Right renal pelvis (tissue), 4 donors: Measurements from ENCODE around the gene LRIG2. TPM values are rescaled to one million over a fixed set of nuclear protein-coding genes. Genes with fewer than 3 reads are reported as not detected.
"Not testable (repeated sequence)": the region's sequence is repeated elsewhere in the genome, so short reads cannot be mapped to it uniquely, and the experiment has no call there.

Experiments used
- DNase-seq, 4 donors: peaks; one replicate each; pipeline ENCODE4 v3.0.0-alpha.2; 2013; ENCODE audit warnings: low read depth in 4 of 4, low spot score in 3 of 4, missing footprints in 1 of 4
- polyA plus RNA-seq, 4 donors: library from polyadenylated mRNA; unstranded; fragments of 120-200 nt; gene quantifications; one replicate each; pipeline ENCODE4 v1.2.1, GENCODE V29; 2013; ENCODE audit not compliant: insufficient read length in 4 of 4

Gene LRIG2
- polyA plus RNA-seq, 4 donors: 15.1 to 19.5 (median 16.2) TPM

- no peak for DNase-seq
Observed at GRCh38 chr1:113156368-113156767, 83.4 kb downstream of the LRIG2 start.

DNA sequence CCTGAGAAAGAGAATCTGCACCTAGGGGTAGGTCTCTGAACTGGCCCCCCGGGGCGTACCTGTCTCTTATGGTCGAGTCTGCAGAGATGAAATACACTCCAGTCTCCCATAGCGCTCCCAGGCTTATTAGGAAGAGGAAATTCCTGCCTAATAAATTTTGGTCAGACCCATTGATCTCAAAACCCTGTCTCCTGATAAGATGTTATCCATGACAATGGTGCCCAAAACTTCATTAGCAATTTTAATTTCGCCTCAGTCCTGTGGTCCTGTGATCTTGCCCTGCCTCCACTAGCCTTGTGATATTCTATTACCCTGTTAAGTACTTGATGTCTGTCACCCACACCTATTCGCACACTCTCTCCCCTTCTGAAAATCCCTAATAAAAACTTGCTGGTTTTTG lies 85.7 kb downstream of the LRIG2 start:
- not testable (repeated sequence) for DNase-seq

DNA sequence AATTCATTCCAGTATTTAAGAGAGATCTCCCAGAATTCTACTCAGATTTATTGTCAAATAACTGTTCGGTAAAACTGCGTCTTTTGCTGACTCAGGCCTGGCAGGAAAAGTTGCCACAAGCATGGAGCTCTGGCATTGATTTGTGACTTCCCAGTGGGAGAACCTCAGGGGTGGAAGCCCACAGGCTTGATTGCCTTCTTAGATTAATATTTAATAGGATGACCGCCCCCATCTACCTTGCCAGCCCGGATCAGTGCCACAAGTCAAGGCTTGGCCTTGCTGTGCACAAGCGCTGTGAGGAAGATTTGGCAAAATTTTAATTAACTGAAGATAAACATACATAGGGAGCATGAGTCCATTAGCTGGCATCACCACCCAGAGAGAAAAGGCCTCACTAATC lies 93.5 kb downstream of the LRIG2 start:
- DNase-seq: peak in 1 of 4 donors; percentile 29

GRCh38 chr1:113168946-113169345 lies 95.9 kb downstream of the LRIG2 start:
- no peak for DNase-seq

DNA sequence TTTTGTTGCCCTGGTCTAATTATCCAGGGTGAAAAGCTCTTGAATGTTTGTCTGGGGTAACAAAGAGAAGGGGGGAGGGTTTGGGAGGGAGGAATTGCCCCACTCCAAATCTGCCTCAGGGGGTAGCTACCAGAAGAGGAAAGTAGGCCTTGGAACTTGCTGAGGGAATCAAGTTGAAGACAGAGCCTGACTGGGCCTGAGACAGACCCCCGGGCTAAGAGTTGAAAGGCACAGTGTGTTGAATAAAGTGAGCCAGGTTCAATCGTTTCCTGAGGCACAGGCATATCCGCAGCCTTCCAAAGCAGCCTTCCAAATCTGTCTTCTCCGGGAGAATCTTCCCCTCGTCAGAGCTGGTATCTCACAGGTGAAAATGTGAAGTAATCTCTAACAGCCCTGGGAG lies 96.6 kb downstream of the LRIG2 start:
- DNase-seq: no peak

DNA sequence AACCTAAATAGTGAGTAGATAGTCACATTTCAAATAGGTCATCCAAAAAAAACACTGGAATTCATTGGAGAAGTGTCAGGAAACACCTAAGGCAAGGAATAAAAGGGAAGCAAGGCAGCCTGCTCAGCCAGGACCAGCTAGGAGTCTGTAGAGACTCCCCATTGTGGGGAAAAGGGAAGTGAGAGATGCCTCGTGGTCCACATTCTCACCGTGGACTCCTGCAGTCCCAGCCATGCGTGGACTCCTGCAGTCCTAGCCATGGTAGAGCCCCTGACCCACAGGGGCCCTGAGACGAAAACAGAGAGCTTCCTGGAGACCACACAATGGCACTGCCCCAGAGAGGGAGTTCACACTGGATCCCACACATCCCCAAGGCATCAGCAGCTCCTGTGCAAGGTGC lies 97.5 kb downstream of the LRIG2 start:
- no peak for DNase-seq

- DNase-seq: no peak
Observed at GRCh38 chr1:113178106-113178505, 105.1 kb downstream of the LRIG2 start.

DNA sequence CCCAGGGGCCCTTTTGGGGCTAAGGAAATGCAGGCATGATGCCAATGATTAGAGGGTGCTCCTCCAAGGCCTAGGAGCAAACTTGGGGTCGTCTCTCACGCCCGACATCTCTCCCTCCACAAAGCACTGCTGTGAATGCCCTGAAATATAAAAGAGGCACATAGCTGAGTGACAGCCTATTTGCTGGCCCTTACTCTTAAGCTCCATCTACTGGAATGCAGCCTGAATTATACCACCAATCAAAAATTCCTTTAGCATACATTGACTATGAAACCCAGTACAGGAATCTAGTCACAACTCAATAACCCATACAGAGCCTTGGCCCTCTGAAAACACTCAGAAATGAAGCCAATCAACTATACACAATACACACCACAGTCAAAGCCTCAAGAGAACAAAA lies 105.5 kb downstream of the LRIG2 start:
- DNase-seq: no peak

Other genes with a start within 250 kb of the LRIG2 start
- 10 to 100 TPM; 59.9 to 64.4 (median 61.9) TPM for gene SLC16A1, start 117.0 kb upstream of the LRIG2 start, polyA plus RNA-seq